Measurements from ENCODE around the gene FRK.
"Not testable (repeated sequence)": the region's sequence is repeated elsewhere in the genome, so short reads cannot be mapped to it uniquely, and the experiment has no call there.

FRK gene

DNA sequence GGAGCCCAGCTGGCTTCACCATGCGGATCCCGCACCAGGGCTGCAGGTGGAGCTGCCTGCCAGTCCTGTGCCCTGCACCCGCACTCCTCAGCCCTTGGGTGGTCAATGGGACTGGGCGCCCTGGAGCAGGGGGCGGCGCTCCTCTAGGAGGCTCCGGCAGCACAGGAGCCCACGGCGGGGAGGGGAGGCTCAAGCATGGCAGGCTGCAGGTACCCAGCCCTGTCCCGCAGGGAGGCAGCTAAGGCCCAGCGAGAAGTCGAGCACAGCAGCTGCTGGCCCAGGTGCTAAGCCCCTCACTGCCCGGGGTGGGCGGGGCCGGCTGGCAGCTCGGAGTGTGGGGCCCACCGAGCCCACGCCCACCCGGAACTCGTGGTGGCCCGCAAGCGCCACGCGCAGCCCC is 132.7 kb downstream of the FRK start:
- not testable (repeated sequence) for H3K4ac ChIP-seq (ENCODE audit: low read length); H4K8ac ChIP-seq (ENCODE audit: low read depth, low read length); H3K9me3 ChIP-seq (replicated peaks in 1 of 2; ENCODE audit: control insufficient read depth in 2 of 2, insufficient read depth in 1 of 2, low read depth in 1 of 2, low read length in 2 of 2); H3K36me3 ChIP-seq (replicated peaks in 1 of 2; ENCODE audit: control insufficient read depth in 2 of 2, insufficient read depth in 2 of 2, low read length in 2 of 2); H2BK120ac ChIP-seq (ENCODE audit: low read depth, low read length); H3K79me1 ChIP-seq (ENCODE audit: low read depth, low read length); H2AFZ ChIP-seq (ENCODE audit: low read length); H2BK12ac ChIP-seq (ENCODE audit: low read length); H2AK5ac ChIP-seq (ENCODE audit: low read depth, low read length); H3K9ac ChIP-seq (ENCODE audit: low read depth, low read length, poor library complexity); H3K27ac ChIP-seq (replicated peaks; ENCODE audit: low read length); H4K91ac ChIP-seq (ENCODE audit: low read depth, low read length, poor library complexity); H3K14ac ChIP-seq (ENCODE audit: low read length); H3K18ac ChIP-seq (ENCODE audit: low read length); H3K4me2 ChIP-seq (ENCODE audit: insufficient read depth, low read length, poor library complexity, severe bottlenecking); H2BK15ac ChIP-seq (ENCODE audit: low read length); H3K4me1 ChIP-seq (ENCODE audit: control insufficient read depth in 2 of 2, insufficient read depth in 1 of 2, low read depth in 1 of 2, low read length in 2 of 2); H3K4me3 ChIP-seq (ENCODE audit: low read length in 2 of 2); H3K27me3 ChIP-seq (ENCODE audit: control insufficient read depth in 3 of 3, insufficient read depth in 3 of 3, low read depth in 1 of 3, low read length in 3 of 3); H2BK5ac ChIP-seq (ENCODE audit: low read length); DNase-seq (ENCODE audit: low spot score); H3K23ac ChIP-seq (ENCODE audit: low read depth, low read length, poor library complexity)
- no CpG with 5 or more reads among the region's 24 CpGs for WGBS, 2 donors (ENCODE audit: extremely low coverage in 2 of 2, insufficient read length in 2 of 2, insufficient replicate concordance in 1 of 2)

DNA sequence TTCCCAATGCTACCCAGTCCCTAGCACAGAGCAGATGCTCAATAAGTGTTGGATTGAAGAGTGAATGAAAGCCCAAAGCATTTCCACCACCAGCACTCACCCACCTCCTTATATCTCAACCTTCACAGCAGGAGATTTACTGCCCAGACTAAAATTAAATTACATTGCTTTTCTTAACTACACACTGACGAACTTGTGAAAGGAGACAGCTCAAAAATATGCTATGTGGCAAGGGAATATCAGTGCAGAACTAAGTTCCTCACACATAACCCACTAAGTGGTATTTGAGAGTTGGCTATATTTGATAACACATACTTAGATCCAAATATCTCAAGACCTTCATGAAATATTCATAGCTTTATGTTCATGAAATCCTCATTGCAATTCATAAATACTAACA is 137.7 kb downstream of the FRK start:
- Histone ChIP-seq H2AFZ (ENCODE audit: low read length) (no peak overlapping the region), H3K4me1 (ENCODE audit: control insufficient read depth in 2 of 2, insufficient read depth in 1 of 2, low read depth in 1 of 2, low read length in 2 of 2) (no peaks in the 10 kb centered on the region)

DNA sequence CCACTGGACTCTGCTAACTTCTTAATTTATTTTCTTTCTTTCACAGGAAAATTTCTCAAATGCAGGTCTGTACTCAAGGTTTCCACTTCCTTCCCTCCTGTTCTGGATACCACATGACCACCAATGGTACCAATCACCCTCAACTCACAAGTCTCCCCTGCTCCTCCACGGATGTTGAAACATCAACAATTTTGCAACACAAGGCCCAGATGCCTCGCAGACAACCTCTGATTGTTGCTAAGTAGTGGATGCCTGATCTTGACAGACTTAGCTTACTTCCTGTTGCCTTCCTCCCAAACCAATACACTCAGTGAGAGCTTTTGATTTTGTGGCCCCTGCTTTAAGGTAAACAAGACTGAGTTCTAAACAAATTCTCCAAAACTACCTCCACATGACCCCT is 146.6 kb downstream of the FRK start:
- no peak overlapping the region for H2BK15ac ChIP-seq (ENCODE audit: low read length)
- H3K9me3 ChIP-seq (replicated peaks in 1 of 2; ENCODE audit: control insufficient read depth in 2 of 2, insufficient read depth in 1 of 2, low read depth in 1 of 2, low read length in 2 of 2), result no peaks in the 10 kb centered on the region
- WGBS, 2 donors (ENCODE audit: extremely low coverage in 2 of 2, insufficient read length in 2 of 2, insufficient replicate concordance in 1 of 2), result no CpG with 5 or more reads among the region's 2 CpGs
- no peak overlapping the region for H3K4me2 ChIP-seq (ENCODE audit: insufficient read depth, low read length, poor library complexity, severe bottlenecking)
- H3K18ac ChIP-seq (ENCODE audit: low read length), result no peak overlapping the region
- H2BK5ac ChIP-seq (ENCODE audit: low read length), result no peak overlapping the region
- H3K79me1 ChIP-seq (ENCODE audit: low read depth, low read length), result no peaks in the 10 kb centered on the region
- H3K4ac ChIP-seq (ENCODE audit: low read length), result no peak overlapping the region
- H2BK120ac ChIP-seq (ENCODE audit: low read depth, low read length), result no peak overlapping the region
- H2AFZ ChIP-seq (ENCODE audit: low read length), result no peak overlapping the region
- no peak overlapping the region for H3K23ac ChIP-seq (ENCODE audit: low read depth, low read length, poor library complexity)
- no peak overlapping the region for H2BK12ac ChIP-seq (ENCODE audit: low read length)
- H3K4me3 ChIP-seq (ENCODE audit: low read length in 2 of 2), result no peak overlapping the region
- no peak overlapping the region for H4K8ac ChIP-seq (ENCODE audit: low read depth, low read length)
- H3K36me3 ChIP-seq (replicated peaks in 1 of 2; ENCODE audit: control insufficient read depth in 2 of 2, insufficient read depth in 2 of 2, low read length in 2 of 2), result no peaks in the 10 kb centered on the region
- H2AK5ac ChIP-seq (ENCODE audit: low read depth, low read length), result no peak overlapping the region
- H3K9ac ChIP-seq (ENCODE audit: low read depth, low read length, poor library complexity), result no peak overlapping the region
- no peak overlapping the region for H3K27ac ChIP-seq (replicated peaks; ENCODE audit: low read length)
- no peak overlapping the region for H3K14ac ChIP-seq (ENCODE audit: low read length)
- DNase-seq (ENCODE audit: low spot score), result no peak
- no peak overlapping the region for H4K91ac ChIP-seq (ENCODE audit: low read depth, low read length, poor library complexity)
- H3K4me1 ChIP-seq (ENCODE audit: control insufficient read depth in 2 of 2, insufficient read depth in 1 of 2, low read depth in 1 of 2, low read length in 2 of 2), result no peaks in the 10 kb centered on the region
- no peaks in the 10 kb centered on the region for H3K27me3 ChIP-seq (ENCODE audit: control insufficient read depth in 3 of 3, insufficient read depth in 3 of 3, low read depth in 1 of 3, low read length in 3 of 3)

More for the DNA sequence above, 137.7 kb downstream of the FRK start:
- no CpG with 5 or more reads among the region's 1 CpG for WGBS, 2 donors (ENCODE audit: extremely low coverage in 2 of 2, insufficient read length in 2 of 2, insufficient replicate concordance in 1 of 2)
- H2BK5ac ChIP-seq (ENCODE audit: low read length), result no peak overlapping the region
- H3K27ac ChIP-seq (replicated peaks; ENCODE audit: low read length), result no peak overlapping the region
- no peak overlapping the region for H4K91ac ChIP-seq (ENCODE audit: low read depth, low read length, poor library complexity)
- no peak overlapping the region for H3K9ac ChIP-seq (ENCODE audit: low read depth, low read length, poor library complexity)
- no peak overlapping the region for H3K14ac ChIP-seq (ENCODE audit: low read length)
- H3K9me3 ChIP-seq (replicated peaks in 1 of 2; ENCODE audit: control insufficient read depth in 2 of 2, insufficient read depth in 1 of 2, low read depth in 1 of 2, low read length in 2 of 2), result no peaks in the 10 kb centered on the region
- no peaks in the 10 kb centered on the region for H3K27me3 ChIP-seq (ENCODE audit: control insufficient read depth in 3 of 3, insufficient read depth in 3 of 3, low read depth in 1 of 3, low read length in 3 of 3)
- H3K79me1 ChIP-seq (ENCODE audit: low read depth, low read length), result no peaks in the 10 kb centered on the region
- no peak overlapping the region for H2BK12ac ChIP-seq (ENCODE audit: low read length)
- no peak overlapping the region for H2BK15ac ChIP-seq (ENCODE audit: low read length)
- no peak for DNase-seq (ENCODE audit: low spot score)
- no peaks in the 10 kb centered on the region for H3K36me3 ChIP-seq (replicated peaks in 1 of 2; ENCODE audit: control insufficient read depth in 2 of 2, insufficient read depth in 2 of 2, low read length in 2 of 2)
- no peak overlapping the region for H3K4ac ChIP-seq (ENCODE audit: low read length)
- H3K4me3 ChIP-seq (ENCODE audit: low read length in 2 of 2), result no peak overlapping the region
- H3K23ac ChIP-seq (ENCODE audit: low read depth, low read length, poor library complexity), result no peak overlapping the region
- H2AK5ac ChIP-seq (ENCODE audit: low read depth, low read length), result no peak overlapping the region
- H4K8ac ChIP-seq (ENCODE audit: low read depth, low read length), result no peak overlapping the region
- H2BK120ac ChIP-seq (ENCODE audit: low read depth, low read length), result no peak overlapping the region
- H3K18ac ChIP-seq (ENCODE audit: low read length), result no peak overlapping the region
- H3K4me2 ChIP-seq (ENCODE audit: insufficient read depth, low read length, poor library complexity, severe bottlenecking), result no peak overlapping the region

DNA sequence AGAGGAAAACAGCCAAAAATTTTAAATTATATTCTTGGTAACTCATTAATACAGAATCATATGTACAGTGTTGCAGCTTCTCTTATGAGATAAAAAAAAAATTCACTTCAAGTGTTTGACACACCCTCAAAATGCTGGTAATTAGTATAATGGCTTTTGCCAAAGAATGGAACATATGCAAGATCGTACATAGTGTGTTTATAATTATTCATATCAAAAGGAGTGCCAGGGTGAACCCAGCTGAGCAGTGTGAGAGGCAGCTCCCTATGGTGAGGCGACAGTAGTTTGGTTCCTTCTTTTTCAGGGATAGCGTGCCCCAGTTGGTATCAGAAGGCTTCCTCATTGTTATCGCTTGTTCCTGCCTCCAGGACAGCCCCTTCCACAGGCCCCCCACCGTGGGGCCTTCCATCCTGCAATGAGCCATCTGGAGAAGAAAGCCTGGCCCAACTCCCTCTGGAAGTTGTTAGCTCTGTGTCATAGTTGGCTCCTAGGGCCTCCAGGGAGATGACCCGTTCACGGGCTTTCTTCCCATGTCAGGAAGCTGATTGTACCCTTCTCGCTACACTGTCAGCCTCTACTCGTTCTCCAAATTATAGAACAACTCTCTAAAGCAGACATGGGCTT is 150.7 kb downstream of the FRK start:
- no peaks in the 10 kb centered on the region for H3K36me3 ChIP-seq (replicated peaks in 1 of 2; ENCODE audit: control insufficient read depth in 2 of 2, insufficient read depth in 2 of 2, low read length in 2 of 2)
- no CpG with 5 or more reads among the region's 9 CpGs for WGBS, 2 donors (ENCODE audit: extremely low coverage in 2 of 2, insufficient read length in 2 of 2, insufficient replicate concordance in 1 of 2)
- DNase-seq (ENCODE audit: low spot score), result no peak

More for the DNA sequence above, 150.7 kb downstream of the FRK start:
- Histone ChIP-seq H2AK5ac (ENCODE audit: low read depth, low read length) (no peak overlapping the region), H3K18ac (ENCODE audit: low read length) (no peak overlapping the region), H4K91ac (ENCODE audit: low read depth, low read length, poor library complexity) (no peak overlapping the region), H2BK12ac (ENCODE audit: low read length) (no peak overlapping the region), H3K27me3 (ENCODE audit: control insufficient read depth in 3 of 3, insufficient read depth in 3 of 3, low read depth in 1 of 3, low read length in 3 of 3) (no peaks in the 10 kb centered on the region), H4K8ac (ENCODE audit: low read depth, low read length) (no peak overlapping the region), H3K79me1 (ENCODE audit: low read depth, low read length) (no peaks in the 10 kb centered on the region), H3K14ac (ENCODE audit: low read length) (no peak overlapping the region), H3K9ac (ENCODE audit: low read depth, low read length, poor library complexity) (no peak overlapping the region), H3K4me2 (ENCODE audit: insufficient read depth, low read length, poor library complexity, severe bottlenecking) (no peak overlapping the region), H3K23ac (ENCODE audit: low read depth, low read length, poor library complexity) (no peak overlapping the region), H3K27ac (replicated peaks; ENCODE audit: low read length) (no peak overlapping the region), H2BK120ac (ENCODE audit: low read depth, low read length) (no peak overlapping the region), H2BK15ac (ENCODE audit: low read length) (no peak overlapping the region), H3K9me3 (replicated peaks in 1 of 2; ENCODE audit: control insufficient read depth in 2 of 2, insufficient read depth in 1 of 2, low read depth in 1 of 2, low read length in 2 of 2) (no peaks in the 10 kb centered on the region), H3K4ac (ENCODE audit: low read length) (no peak overlapping the region), H2AFZ (ENCODE audit: low read length) (no peak overlapping the region), H3K4me1 (ENCODE audit: control insufficient read depth in 2 of 2, insufficient read depth in 1 of 2, low read depth in 1 of 2, low read length in 2 of 2) (no peaks in the 10 kb centered on the region), H3K4me3 (ENCODE audit: low read length in 2 of 2) (no peak overlapping the region), H2BK5ac (ENCODE audit: low read length) (no peak overlapping the region)
